H1 (cell line): Measurements from ENCODE around the gene NEK11. TPM values are rescaled to one million over a fixed set of nuclear protein-coding genes. Genes with fewer than 3 reads are reported as not detected.

Experiments used
- CTCF ChIA-PET: fragments of 300-600 bp; sonication (Branson Sonifier 250); formaldehyde crosslinking; loops from one replicate; lab custom pipeline; 2021; ENCODE audit not compliant: partially characterized antibody; lab: Charles Lee
- POLR2A ChIA-PET: fragments of 300-600 bp; sonication (Branson Sonifier 250); formaldehyde crosslinking; loops from one replicate; lab custom pipeline; 2021; ENCODE audit warnings: inconsistent platforms; ENCODE audit not compliant: partially characterized antibody; lab: Charles Lee
- DNase-seq, 2 experiments: peaks; one replicate each; pipeline versions ENCODE4 v3.0.0 to v3.0.0-alpha.2; 2010 to 2022; ENCODE audit warnings: low spot score in 2 of 2, low read depth in 1 of 2, mixed read lengths in 1 of 2
- FAIRE-seq: peaks from 2 replicates; lab custom pipeline; 2011; peaks lifted over from hg19 to GRCh38; lab: Jason Lieb, UNC
- H2AFZ ChIP-seq: 2 replicates; pipeline ENCODE4 v1.8.1; 2012; ENCODE audit warnings: low read length, inconsistent platforms
- H2AK5ac ChIP-seq: 2 replicates; pipeline ENCODE4 v1.6.1; 2013; ENCODE audit warnings: low read depth, low read length
- H2BK120ac ChIP-seq: replicated peaks from 2 replicates; pipeline ENCODE3; 2013; ENCODE audit warnings: low read depth, low read length, inconsistent platforms
- H2BK12ac ChIP-seq: 2 replicates; pipeline ENCODE4 v1.6.1; 2013; ENCODE audit warnings: low read depth, low read length
- H2BK15ac ChIP-seq: 2 replicates; pipeline ENCODE4 v1.6.1; 2013; ENCODE audit warnings: low read length
- H2BK20ac ChIP-seq: 2 replicates; pipeline ENCODE4 v1.6.1; 2013; ENCODE audit warnings: low read length
- H2BK5ac ChIP-seq: 2 replicates; pipeline ENCODE4 v1.6.1; 2013; ENCODE audit warnings: low read depth, low read length
- H3K14ac ChIP-seq: 2 replicates; pipeline ENCODE4 v1.6.1; 2013; ENCODE audit warnings: inconsistent platforms; ENCODE audit not compliant: insufficient read length
- H3K18ac ChIP-seq: 2 replicates; pipeline ENCODE4 v1.6.1; 2013; ENCODE audit warnings: low read length; ENCODE audit errors: extremely low read depth
- H3K23ac ChIP-seq: 2 replicates; pipeline ENCODE4 v1.6.1; 2013; ENCODE audit warnings: inconsistent platforms; ENCODE audit not compliant: insufficient read length
- H3K23me2 ChIP-seq: 2 replicates; pipeline ENCODE4 v1.6.1; 2013; ENCODE audit warnings: low read depth, low read length
- H3K27ac ChIP-seq: 2 replicates; pipeline ENCODE4 v1.6.1; 2011; ENCODE audit warnings: low read depth, low read length, inconsistent platforms
- H3K27me3 ChIP-seq, 4 experiments: replicated peaks in 1 of 4; 1 replicate in 1 of 4; 2 replicates in 3 of 4; pipeline versions ENCODE4 v1.6.1 to v1.8.1; 2011 to 2013; ENCODE audit warnings: low read length in 3 of 4, mild to moderate bottlenecking in 3 of 4, inconsistent platforms in 2 of 4, mixed read lengths in 2 of 4, moderate library complexity in 1 of 4; ENCODE audit not compliant: control insufficient read depth in 3 of 4, insufficient read depth in 3 of 4; ENCODE audit errors: extremely low read depth in 1 of 4
- H3K36me3 ChIP-seq, 4 experiments: 2 replicates each; pipeline versions ENCODE4 v1.6.1 to v1.8.1; 2011 to 2013; ENCODE audit warnings: mild to moderate bottlenecking in 4 of 4, low read length in 3 of 4, moderate library complexity in 2 of 4, control low read depth in 1 of 4, inconsistent platforms in 1 of 4; ENCODE audit not compliant: insufficient read depth in 4 of 4, control insufficient read depth in 2 of 4
- H3K4ac ChIP-seq: replicated peaks from 2 replicates; pipeline ENCODE3; 2013; ENCODE audit warnings: low read length, low read depth, mixed read lengths, inconsistent platforms; ENCODE audit not compliant: insufficient read length
- H3K4me1 ChIP-seq, 4 experiments: replicated peaks in 1 of 4; 1 replicate in 1 of 4; 2 replicates in 3 of 4; pipeline versions ENCODE4 v1.6.1 to v1.8.1; 2011 to 2013; ENCODE audit warnings: low read length in 3 of 4, inconsistent platforms in 2 of 4, mixed read lengths in 1 of 4; ENCODE audit not compliant: insufficient read depth in 4 of 4, control insufficient read depth in 3 of 4
- H3K4me2 ChIP-seq, 2 experiments: 2 replicates each; pipeline versions ENCODE4 v1.6.1 to v1.8.1; 2011 to 2013; ENCODE audit warnings: low read depth in 2 of 2, low read length in 2 of 2, control low read depth in 1 of 2, inconsistent platforms in 1 of 2, mild to moderate bottlenecking in 1 of 2; ENCODE audit not compliant: insufficient read depth in 1 of 2
- H3K4me3 ChIP-seq, 4 experiments: fragments of 200-600, 300-600 bp in 1 of 4; sonication (generic), shearing (Covaris generic), sonication (Bioruptor Twin) in 1 of 4; 2 replicates each; pipeline versions ENCODE4 v1.5.1 to v1.8.1; 2011 to 2016; ENCODE audit warnings: low read length in 4 of 4, low read depth in 3 of 4, control low read depth in 2 of 4, inconsistent platforms in 2 of 4, mild to moderate bottlenecking in 2 of 4, mixed read lengths in 1 of 4, moderate library complexity in 1 of 4; ENCODE audit not compliant: insufficient read depth in 2 of 4; ENCODE audit errors: extremely low read depth in 1 of 4
- H3K56ac ChIP-seq: replicated peaks from 2 replicates; pipeline ENCODE3; 2013; ENCODE audit warnings: low read depth, mild to moderate bottlenecking, mixed read lengths, low read length, inconsistent platforms; ENCODE audit not compliant: insufficient read length
- H3K79me1 ChIP-seq: 2 replicates; pipeline ENCODE4 v1.6.1; 2013; ENCODE audit warnings: low read depth, low read length, control low read depth
- H3K79me2 ChIP-seq, 2 experiments: 2 replicates each; pipeline versions ENCODE4 v1.6.1 to v1.8.1; 2012 to 2013; ENCODE audit warnings: low read length in 2 of 2, mild to moderate bottlenecking in 2 of 2, inconsistent platforms in 1 of 2; ENCODE audit not compliant: insufficient read depth in 2 of 2, control insufficient read depth in 1 of 2
- H3K9ac ChIP-seq, 4 experiments: replicated peaks in 1 of 4; 1 replicate in 1 of 4; 2 replicates in 3 of 4; pipeline versions ENCODE4 v1.6.1 to v1.8.1; 2011 to 2013; ENCODE audit warnings: low read depth in 3 of 4, low read length in 3 of 4, control low read depth in 2 of 4, mild to moderate bottlenecking in 2 of 4, moderate library complexity in 2 of 4, inconsistent platforms in 1 of 4; ENCODE audit errors: extremely low read depth in 1 of 4
- H3K9me3 ChIP-seq, 2 experiments: 2 replicates each; pipeline versions ENCODE4 v1.6.1 to v1.8.1; 2012 to 2013; ENCODE audit warnings: mild to moderate bottlenecking in 2 of 2, moderate library complexity in 2 of 2, control low read depth in 1 of 2, inconsistent platforms in 1 of 2, low read depth in 1 of 2, low read length in 1 of 2, mixed read lengths in 1 of 2; ENCODE audit not compliant: insufficient read depth in 2 of 2
- H4K20me1 ChIP-seq, 2 experiments: replicated peaks in 1 of 2; 2 replicates each; pipeline versions ENCODE3 to v1.8.1; 2011 to 2013; ENCODE audit warnings: inconsistent platforms in 2 of 2, low read length in 2 of 2, mild to moderate bottlenecking in 1 of 2; ENCODE audit not compliant: insufficient read depth in 2 of 2, control insufficient read depth in 1 of 2
- H4K5ac ChIP-seq: 2 replicates; pipeline ENCODE4 v1.6.1; 2013; ENCODE audit warnings: low read length, low read depth, mixed read lengths, inconsistent platforms; ENCODE audit not compliant: insufficient read length
- H4K8ac ChIP-seq: 2 replicates; pipeline ENCODE4 v1.8.0; 2013; ENCODE audit warnings: mild to moderate bottlenecking, moderate library complexity, low read length, inconsistent platforms; ENCODE audit not compliant: insufficient read depth; ENCODE audit errors: extremely low read depth
- H4K91ac ChIP-seq: replicated peaks from 2 replicates; pipeline ENCODE3; 2013; ENCODE audit warnings: low read length, mixed read lengths, inconsistent platforms; ENCODE audit not compliant: insufficient read length
- E2F6 ChIP-seq: IDR thresholded peaks from 2 replicates; pipeline ENCODE4 v1.6.1; 2012; ENCODE audit warnings: inconsistent platforms
- EZH2 ChIP-seq: fragments of 200-600 bp; sonication (generic); IDR thresholded peaks from 2 replicates; pipeline ENCODE4 v1.7.1; 2012; ENCODE audit warnings: low read depth, mild to moderate bottlenecking, moderate library complexity, low read length, inconsistent platforms; ENCODE audit not compliant: severe bottlenecking
- GABPA ChIP-seq: IDR thresholded peaks from 2 replicates; pipeline ENCODE4 v1.6.1; 2011; ENCODE audit warnings: mild to moderate bottlenecking, low read length, moderate library complexity, borderline replicate concordance; ENCODE audit not compliant: insufficient read depth
- POLR2A ChIP-seq, 2 experiments: IDR thresholded peaks; 1 replicate in 1 of 2; 2 replicates in 1 of 2; pipeline ENCODE4 v1.6.1; 2011; ENCODE audit warnings: low read depth in 2 of 2, low read length in 2 of 2, mild to moderate bottlenecking in 2 of 2; ENCODE audit errors: control extremely low read depth in 1 of 2
- RAD21 ChIP-seq, 2 experiments: IDR thresholded peaks in 1 of 2; conservative IDR thresholded peaks in 1 of 2; 2 replicates each; pipeline ENCODE4 v1.6.1; 2011; ENCODE audit warnings: low read depth in 2 of 2, low read length in 2 of 2, improper control_type of control experiment in 1 of 2, inconsistent platforms in 1 of 2, mild to moderate bottlenecking in 1 of 2, moderate library complexity in 1 of 2
- RFX5 ChIP-seq: IDR thresholded peaks from 2 replicates; pipeline ENCODE4 v1.6.1; 2011; ENCODE audit warnings: low read depth, low read length, improper control_type of control experiment, borderline replicate concordance
- SRF ChIP-seq: IDR thresholded peaks from 2 replicates; pipeline ENCODE4 v1.6.1; 2011; ENCODE audit warnings: mild to moderate bottlenecking, low read depth, low read length, moderate library complexity
- WGBS, 2 experiments: shearing (Covaris generic) in 1 of 2; methylation state at CpG; one replicate each; pipeline versions ENCODE4 v1.1.6 to v1.1.7; 2013 to 2015; ENCODE audit warnings: low lambda C conversion rate in 2 of 2, mixed read lengths in 2 of 2, inconsistent platforms in 1 of 2, low coverage in 1 of 2, missing lambda C conversion rate in 1 of 2; ENCODE audit not compliant: insufficient replicate concordance in 2 of 2, insufficient coverage in 1 of 2, insufficient read length in 1 of 2; ENCODE audit errors: extremely low coverage in 1 of 2, missing lambda C conversion rate in 1 of 2; 5-methylcytosine and 5-hydroxymethylcytosine counted together
- polyA plus RNA-seq, 7 experiments: library from polyadenylated mRNA; depleted of rRNA in 3 of 7; stranded (reverse) in 5 of 7; unstranded in 2 of 7; fragments of >200 nt in 5 of 7; fragments of 200-250 nt in 2 of 7; gene quantifications; 1 replicate in 5 of 7; 2 replicates in 1 of 7; 4 replicates in 1 of 7; pipeline versions ENCODE4 v1.2.1 to v1.2.3, GENCODE V29; 2011 to 2013; ENCODE audit warnings: missing spikeins in 2 of 7, mixed read lengths in 2 of 7
- total RNA-seq: library from RNA; stranded (reverse); fragmentation: NEBNext Ultra II Directional; extraction: Animal tissue kit (Norgen Biotek cat#: 25700); gene quantifications from 2 replicates; pipeline ENCODE4 v1.2.1, GENCODE V29; 2021

NEK11 gene
- total and polyA plus RNA-seq, 2 of the 8 experiments (the other 6 are each of a cell fraction or from before 2014, with no cell fraction given): 0.60 TPM; not detected in 1

GRCh38 chr3:131231710-131232389, 205.2 kb downstream of the NEK11 start:
- no peaks in the 10 kb centered on the region for H3K23me2 ChIP-seq
- no peaks in the 10 kb centered on the region for H3K79me2 ChIP-seq
- H3K4ac ChIP-seq: no peak overlapping the region
- H3K4me3 ChIP-seq: no peak overlapping the region
- H2AK5ac ChIP-seq: no peak overlapping the region
- no peak overlapping the region for H3K23ac ChIP-seq
- POLR2A ChIA-PET: no interaction called here
- H4K8ac ChIP-seq: no peak overlapping the region
- DNase-seq (no peak), FAIRE-seq (no peak)
- H3K27ac ChIP-seq: no peak overlapping the region
- H3K9me3 ChIP-seq: no peaks in the 10 kb centered on the region
- no peaks in the 10 kb centered on the region for H3K4me1 ChIP-seq
- no peak overlapping the region for H3K9ac ChIP-seq
- no peak overlapping the region for H3K4me2 ChIP-seq
- no peak overlapping the region for H4K91ac ChIP-seq
- no peak overlapping the region for H3K14ac ChIP-seq
- H3K36me3 ChIP-seq: no peaks in the 10 kb centered on the region
- no peak overlapping the region for H2AFZ ChIP-seq
- no peaks in the 10 kb centered on the region for H3K79me1 ChIP-seq
- H2BK5ac ChIP-seq: no peak overlapping the region
- H4K20me1 ChIP-seq: no peaks in the 10 kb centered on the region
- H2BK20ac ChIP-seq: no peak overlapping the region
- no peak overlapping the region for H2BK15ac ChIP-seq
- no peak overlapping the region for H2BK120ac ChIP-seq
- no peak overlapping the region for H2BK12ac ChIP-seq
- no peak overlapping the region for H4K5ac ChIP-seq
- CTCF ChIA-PET: no interaction called here
- no peak overlapping the region for H3K18ac ChIP-seq
- H3K27me3 ChIP-seq: no peaks in the 10 kb centered on the region
- WGBS, 2 experiments: 93% methylated on average over 3 of the region's 3 CpGs; no CpG with 5 or more reads in 1 of the 2 experiments
- no peak overlapping the region for H3K56ac ChIP-seq
- TF ChIP-seq GABPA (no peak), SRF (no peak), RAD21 (IDR thresholded peaks at IDR 0.05 in 1 of 2, conservative IDR thresholded peaks at IDR 0.05 in 1 of 2; ENCODE audit: low read depth in 2 of 2, low read length in 2 of 2) (peak; percentile 45 to 47), POLR2A (IDR thresholded peaks at IDR 0.05; ENCODE audit: control extremely low read depth in 1 of 2, low read depth in 2 of 2, low read length in 2 of 2) (no peak), EZH2 (no peak), RFX5 (no peak), E2F6 (no peak)
